ENCODE results near the gene MALRD1.

GRCh38 chr10:19498393-19499290 is 450.0 kb downstream of the MALRD1 start:
- TF ChIP-seq POLR2A (IDR thresholded peaks at IDR 0.05) = no peak
- TF ChIP-seq, protein P1, sequence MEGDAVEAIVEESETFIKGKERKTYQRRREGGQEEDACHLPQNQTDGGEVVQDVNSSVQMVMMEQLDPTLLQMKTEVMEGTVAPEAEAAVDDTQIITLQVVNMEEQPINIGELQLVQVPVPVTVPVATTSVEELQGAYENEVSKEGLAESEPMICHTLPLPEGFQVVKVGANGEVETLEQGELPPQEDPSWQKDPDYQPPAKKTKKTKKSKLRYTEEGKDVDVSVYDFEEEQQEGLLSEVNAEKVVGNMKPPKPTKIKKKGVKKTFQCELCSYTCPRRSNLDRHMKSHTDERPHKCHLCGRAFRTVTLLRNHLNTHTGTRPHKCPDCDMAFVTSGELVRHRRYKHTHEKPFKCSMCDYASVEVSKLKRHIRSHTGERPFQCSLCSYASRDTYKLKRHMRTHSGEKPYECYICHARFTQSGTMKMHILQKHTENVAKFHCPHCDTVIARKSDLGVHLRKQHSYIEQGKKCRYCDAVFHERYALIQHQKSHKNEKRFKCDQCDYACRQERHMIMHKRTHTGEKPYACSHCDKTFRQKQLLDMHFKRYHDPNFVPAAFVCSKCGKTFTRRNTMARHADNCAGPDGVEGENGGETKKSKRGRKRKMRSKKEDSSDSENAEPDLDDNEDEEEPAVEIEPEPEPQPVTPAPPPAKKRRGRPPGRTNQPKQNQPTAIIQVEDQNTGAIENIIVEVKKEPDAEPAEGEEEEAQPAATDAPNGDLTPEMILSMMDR (IDR thresholded peaks at IDR 0.05) = no peak

All from lower leg skin (tissue), 3 donors.